Kidney capillary endothelial cell (primary cell): Measurements from ENCODE around the gene RASA1.
A peak's percentile ranks its signal among the peaks of the same experiment; 100 is the strongest.
"Not testable (repeated sequence)": the region's sequence is repeated elsewhere in the genome, so short reads cannot be mapped to it uniquely, and the experiment has no call there.

ENCODE experiments used
- DNase-seq: peaks from one replicate; pipeline ENCODE4 v3.0.0-alpha.2; 2018; ENCODE audit warnings: low spot score

RASA1 gene

DNA sequence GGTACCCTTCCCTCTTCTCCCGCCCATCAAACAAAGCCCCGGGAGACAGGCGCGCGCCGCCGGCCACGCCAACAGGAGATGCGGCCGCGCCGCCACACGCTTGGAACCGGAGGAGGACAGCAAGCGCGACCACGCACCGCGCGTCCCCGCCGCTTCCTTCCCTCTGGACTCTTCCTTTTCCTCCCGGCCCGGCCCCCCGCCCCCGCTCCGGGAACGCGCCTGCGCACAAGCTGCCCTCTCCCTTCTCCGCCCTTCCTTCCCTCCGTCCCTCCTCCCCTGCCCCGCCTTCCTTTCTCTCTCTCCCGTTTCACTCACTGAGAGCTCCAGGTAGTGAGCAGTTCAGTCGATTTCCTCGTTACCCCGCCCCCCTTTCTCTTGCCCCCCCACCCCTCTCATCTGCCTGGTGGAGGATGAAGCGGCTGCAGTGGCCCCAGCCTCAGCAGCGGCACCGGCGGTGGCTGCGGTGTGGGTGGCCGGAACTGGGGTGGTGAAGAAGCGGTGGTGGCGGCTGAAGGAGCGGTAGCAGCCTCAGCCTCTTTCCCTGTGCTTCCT, at the start of gene RASA1:
Gene RASA1, plus strand, starts transcription at position 310 of the 552 bp plus-strand sequence. CDS start 569 bp downstream, outside the sequence.
- DNase-seq: peak; percentile 83

- DNase-seq: no peak
Observed at GRCh38 chr5:87229780-87230179, 37.9 kb upstream of the RASA1 start.

DNA sequence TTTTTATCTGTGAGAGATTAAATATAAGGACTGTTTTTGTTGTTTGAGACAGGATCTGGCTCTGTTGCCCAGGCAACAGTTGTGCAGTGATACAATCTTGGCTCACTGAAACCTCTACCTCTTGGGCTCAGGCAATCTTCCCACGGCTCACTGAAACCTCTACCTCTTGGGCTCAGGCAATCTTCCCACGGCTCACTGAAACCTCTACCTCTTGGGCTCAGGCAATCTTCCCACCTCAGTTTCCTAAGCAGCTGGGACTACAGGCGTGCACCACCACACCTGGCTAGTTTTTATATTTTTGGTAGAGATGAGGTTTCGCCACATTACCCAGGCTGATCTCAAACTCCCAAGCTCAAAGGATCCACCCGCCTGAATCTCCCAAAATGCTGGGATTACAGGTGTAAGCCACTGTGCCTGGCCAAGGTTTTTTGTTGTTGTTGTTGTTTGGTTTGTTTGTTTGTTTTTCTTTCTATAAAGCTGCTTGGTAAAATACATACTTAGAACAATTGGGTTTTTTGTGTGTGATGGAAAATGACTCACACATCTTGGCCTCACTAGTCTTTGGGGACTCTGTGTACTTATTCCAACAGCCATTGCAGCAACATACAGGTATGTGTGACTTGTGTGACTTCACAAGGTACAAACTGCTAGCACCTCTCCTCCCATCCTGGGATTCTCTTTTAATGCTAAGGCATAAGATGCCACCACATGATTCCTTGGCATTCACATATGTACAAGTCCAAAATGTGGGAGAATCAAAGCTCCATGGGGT, 36.5 kb upstream of the RASA1 start:
- no peak for DNase-seq

DNA sequence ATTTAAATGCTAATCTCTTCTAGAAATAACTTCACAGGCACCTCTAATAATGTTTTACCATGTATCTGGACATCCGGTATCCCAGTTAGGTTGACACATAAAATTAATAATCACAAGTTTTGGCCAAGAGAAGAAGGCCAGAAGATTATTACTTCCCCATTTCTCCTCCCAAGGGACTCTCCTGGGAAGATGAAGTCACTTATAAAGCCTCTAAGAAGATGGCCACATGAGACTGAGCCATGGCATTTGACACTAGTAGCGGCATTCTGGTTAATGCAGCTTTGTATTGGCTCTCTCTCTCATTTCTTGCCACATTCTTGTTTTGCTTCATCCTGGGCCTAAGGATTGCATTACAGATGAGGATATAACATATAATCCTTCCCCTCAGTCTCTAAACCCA, 34.5 kb upstream of the RASA1 start:
- no peak for DNase-seq

DNA sequence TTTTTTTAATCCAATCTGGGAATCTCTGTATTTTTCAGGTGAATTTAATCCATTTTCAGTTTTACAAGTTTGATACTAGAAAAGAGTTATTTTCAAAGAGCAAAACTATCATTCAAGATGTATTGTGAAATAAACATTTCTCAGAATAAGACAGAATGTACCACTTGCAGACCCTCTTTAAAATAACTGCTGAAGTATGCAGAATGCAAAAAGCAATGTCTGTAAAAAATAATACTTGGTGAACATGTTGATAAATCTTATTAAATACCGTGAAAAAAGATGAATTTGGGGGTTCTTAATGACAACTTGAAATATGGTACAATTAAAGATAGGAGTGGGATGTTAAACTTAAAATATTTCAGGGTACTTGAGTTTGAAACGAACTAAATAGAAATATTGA, 26.1 kb upstream of the RASA1 start:
- no peak for DNase-seq

- no peak for DNase-seq
Observed at GRCh38 chr5:87242242-87242641, 25.4 kb upstream of the RASA1 start.

DNA sequence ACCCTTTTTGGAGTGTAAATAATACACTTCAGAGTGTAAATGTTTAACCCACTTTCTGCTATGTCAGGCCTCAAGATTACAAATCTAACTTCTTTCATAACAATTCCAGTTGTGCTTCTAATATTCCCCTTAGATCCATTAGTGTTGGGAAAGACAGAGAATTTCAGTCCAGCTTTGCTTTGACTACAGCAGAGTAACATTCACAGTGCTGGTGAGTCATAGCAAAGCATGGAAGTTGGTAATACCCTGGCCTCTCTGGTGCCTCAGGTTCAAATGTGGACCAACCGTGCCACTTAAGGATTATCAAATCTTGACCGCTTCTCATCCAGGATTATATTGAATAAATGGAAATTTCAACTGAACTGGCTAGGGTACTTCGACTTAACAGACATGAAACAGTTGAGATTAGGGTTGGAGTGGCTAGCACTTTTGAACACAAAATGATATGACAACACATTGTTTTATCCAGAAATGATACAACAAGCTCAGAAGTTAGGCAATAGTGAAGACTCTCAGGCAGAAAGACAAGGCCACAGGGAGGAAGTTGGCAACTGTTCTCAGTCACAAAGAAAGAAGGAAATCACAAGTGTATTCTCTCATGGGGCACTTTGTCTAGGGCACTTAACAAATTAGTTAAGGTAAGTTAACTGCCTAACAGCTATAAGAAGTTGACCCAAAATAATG, 24.4 kb upstream of the RASA1 start:
- no peak for DNase-seq

DNA sequence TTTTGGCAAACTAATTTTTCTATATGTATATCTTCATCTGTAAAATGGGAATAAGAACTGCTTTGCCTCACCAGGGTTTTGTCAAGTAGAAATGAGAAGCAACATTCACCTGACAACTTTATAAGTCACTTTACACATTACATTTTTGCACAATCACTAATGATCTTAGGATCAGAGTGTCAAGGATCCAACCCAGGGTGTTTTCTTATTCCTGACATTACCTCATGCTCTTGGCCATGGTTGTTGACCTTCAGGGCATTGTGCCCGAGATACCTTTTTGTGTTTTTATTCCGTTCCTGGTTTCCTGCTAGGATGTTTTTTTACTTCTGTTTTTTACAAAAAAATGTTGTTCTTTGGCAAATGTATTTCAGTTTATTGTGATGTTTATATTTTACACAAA, 22.2 kb upstream of the RASA1 start:
- no peak for DNase-seq

DNA sequence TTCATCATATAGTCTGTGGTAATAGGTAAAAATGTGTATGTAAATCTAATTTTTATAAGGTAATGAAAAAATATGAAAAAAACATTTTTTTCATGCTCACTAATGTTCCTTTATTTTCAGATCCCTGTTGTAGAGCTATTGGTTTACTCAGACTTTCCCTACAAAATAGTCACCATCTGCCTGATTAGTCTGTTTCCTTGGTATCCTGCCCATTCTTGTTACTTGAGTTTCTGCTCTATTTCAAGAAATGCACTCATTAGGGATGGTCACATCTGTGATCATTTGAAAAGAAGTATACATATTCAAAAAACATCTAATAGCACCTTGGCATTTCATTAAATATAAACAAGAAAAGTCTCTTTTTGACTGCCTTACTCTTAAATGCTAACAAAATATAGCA, 21.6 kb upstream of the RASA1 start:
- no peak for DNase-seq

DNA sequence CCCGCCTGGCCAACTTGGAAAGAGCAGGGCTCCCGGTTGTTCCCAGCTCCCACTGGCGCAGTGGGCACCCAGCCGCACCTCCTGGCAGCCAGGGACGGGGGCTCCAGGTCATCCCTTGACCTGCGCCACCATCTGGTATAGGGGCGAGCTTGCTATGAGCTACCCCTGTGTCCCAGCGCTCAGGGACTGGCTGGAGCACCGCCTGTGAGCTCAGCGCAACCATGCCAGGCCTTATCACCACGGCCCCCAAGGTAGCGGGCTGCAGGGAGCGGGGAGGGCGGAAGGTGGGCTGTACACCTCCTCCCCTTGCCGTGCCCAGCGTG, 15.4 kb upstream of the RASA1 start:
- no peak for DNase-seq

- no peak for DNase-seq
Observed at GRCh38 chr5:87254035-87254434, 13.6 kb upstream of the RASA1 start.

DNA sequence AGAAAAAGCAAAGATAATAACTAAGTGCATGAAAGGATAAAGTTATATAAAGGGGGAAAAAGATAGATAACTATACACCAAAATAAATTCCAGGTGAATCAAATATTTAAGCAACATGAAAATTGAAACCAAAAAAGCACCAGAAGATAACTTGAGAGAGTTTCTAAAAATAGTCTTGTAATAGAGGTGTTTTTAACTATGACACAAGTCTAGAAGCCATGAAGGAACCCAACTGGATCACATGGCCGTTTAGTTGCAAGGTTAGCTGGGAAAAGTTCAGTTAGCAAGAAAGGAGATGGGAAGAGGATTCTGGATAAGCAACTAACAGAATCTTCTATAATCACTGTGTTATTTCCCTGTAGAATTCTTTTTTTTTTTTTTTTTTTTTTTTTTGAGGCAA, 9.2 kb upstream of the RASA1 start:
- DNase-seq: no peak

GRCh38 chr5:87260604-87261192, 7.0 kb upstream of the RASA1 start:
- no peak for DNase-seq

DNA sequence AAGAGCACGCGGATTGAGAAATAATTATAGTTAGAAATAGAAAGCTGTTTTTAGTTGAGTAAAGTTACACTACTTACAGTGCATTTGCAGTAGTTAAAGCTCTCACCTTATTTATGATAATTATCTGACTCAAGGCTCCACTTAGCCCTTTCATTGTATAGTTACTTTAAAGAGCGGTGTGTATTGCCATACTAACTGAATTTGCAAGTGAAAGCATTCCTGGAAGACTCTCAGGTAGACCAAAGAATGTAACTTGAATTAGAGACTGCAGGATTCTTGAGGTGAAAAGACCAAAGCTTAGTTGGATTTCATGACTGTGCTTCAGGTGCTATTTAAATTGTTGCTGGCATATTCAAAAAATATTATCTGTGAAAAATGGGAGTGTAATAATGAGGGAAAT, 4.2 kb upstream of the RASA1 start:
- no peak for DNase-seq

- peak; percentile 16 for DNase-seq
Observed at GRCh38 chr5:87266914-87267573, 639 bp upstream of the RASA1 start.

DNA sequence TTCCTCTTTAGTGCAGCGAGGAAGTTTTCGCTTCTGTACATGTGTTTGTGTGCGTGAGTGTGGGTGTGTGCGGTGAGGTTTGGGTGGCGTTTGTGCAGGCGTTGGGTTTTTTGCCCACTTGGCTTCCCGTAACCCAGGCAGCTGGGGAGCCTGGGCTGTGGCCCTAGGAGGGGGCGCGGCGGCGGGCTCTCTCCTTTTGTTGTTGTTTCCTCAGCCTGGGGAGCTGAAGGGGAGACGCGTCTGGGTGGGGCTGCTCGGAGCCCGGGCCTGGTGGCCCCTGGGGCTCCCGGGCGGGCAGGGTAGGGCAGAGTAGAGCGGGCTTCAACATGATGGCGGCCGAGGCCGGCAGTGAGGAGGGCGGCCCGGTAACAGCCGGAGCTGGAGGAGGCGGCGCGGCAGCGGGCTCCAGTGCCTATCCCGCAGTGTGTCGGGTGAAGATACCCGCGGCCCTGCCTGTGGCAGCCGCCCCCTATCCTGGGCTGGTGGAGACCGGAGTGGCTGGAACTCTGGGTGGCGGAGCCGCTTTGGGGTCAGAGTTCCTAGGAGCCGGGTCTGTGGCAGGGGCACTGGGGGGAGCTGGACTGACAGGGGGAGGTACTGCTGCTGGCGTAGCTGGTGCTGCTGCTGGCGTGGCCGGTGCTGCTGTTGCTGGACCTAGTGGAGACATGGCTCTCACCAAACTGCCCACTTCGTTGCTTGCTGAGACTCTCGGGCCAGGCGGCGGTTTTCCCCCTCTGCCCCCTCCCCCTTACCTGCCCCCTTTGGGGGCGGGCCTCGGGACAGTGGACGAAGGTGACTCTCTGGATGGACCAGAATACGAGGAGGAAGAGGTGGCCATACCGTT, 665 bp downstream of the RASA1 start:
- peak; percentile 53 for DNase-seq

- DNase-seq: peak; percentile 9
Observed at GRCh38 chr5:87268970-87269377, 1.3 kb downstream of the RASA1 start.

GRCh38 chr5:87270888-87271287, 3.2 kb downstream of the RASA1 start:
- not testable (repeated sequence) for DNase-seq

- no peak for DNase-seq
Observed at GRCh38 chr5:87276655-87277054, 9.0 kb downstream of the RASA1 start.

DNA sequence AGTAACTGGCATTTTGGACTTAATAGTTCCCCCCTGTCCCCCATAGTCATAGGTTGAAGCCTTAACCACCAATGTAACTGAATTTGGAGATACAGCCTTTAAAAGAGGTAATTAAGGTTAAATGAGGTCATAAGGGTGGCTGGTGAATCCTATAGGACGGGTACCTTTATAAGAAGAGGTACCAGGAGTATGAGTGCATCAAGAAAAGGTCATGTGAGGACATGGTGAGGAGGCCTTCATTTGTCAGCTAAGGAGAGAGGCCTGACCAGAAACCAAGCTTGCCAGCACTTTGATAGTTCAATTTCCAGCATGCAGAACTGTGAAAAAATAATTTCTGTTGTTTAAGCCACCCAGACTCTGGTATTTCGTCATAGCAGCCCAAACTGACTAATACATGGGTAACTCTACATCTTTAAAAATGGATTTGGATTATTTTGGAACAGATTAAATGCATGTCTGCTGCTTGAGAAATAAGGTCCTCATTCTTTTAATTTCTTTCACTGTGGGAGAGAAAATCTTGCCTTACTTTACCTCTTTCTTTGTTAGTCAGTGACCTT, 9.7 kb downstream of the RASA1 start:
- DNase-seq: no peak

- DNase-seq: no peak
Observed at GRCh38 chr5:87278590-87279100, 11.0 kb downstream of the RASA1 start.
